GM12891 (cell line): ENCODE results near the gene AMBP.

ENCODE experiments used
- PAX5 ChIP-seq: IDR thresholded peaks from 2 replicates; pipeline ENCODE4 v1.6.1; 2011; ENCODE audit warnings: low read length, moderate library complexity, mild to moderate bottlenecking; ENCODE audit not compliant: insufficient read depth, severe bottlenecking
- POLR2A ChIP-seq: IDR thresholded peaks from 2 replicates; pipeline ENCODE4 v1.6.1; 2011; ENCODE audit warnings: low read depth, low read length, control low read depth
- POLR2AphosphoS5 ChIP-seq: IDR thresholded peaks from 2 replicates; pipeline ENCODE4 v1.6.1; 2011; ENCODE audit warnings: low read depth, low read length, control low read depth
- SPI1 ChIP-seq: IDR thresholded peaks from 2 replicates; pipeline ENCODE4 v1.6.1; 2011; ENCODE audit warnings: low read depth, low read length, control low read depth

- TF ChIP-seq POLR2A: no peak
- TF ChIP-seq SPI1: no peak
- no peak for TF ChIP-seq POLR2AphosphoS5
- no peak for TF ChIP-seq PAX5
These were observed 7.3 kb upstream of the AMBP start for GRCh38 chr9:114085387-114085789.
